AG09309 (cell line): Measurements from ENCODE around the gene MLEC.

Source experiments
- DNase-seq: peaks from one replicate; pipeline ENCODE4 v3.0.0-alpha.2; 2010; ENCODE audit warnings: low read depth
- H3K4me3 ChIP-seq: 2 replicates; pipeline ENCODE4 v1.5.1; 2011; ENCODE audit warnings: mild to moderate bottlenecking, low read depth, low read length, moderate library complexity; ENCODE audit not compliant: control insufficient read depth
- CTCF ChIP-seq: IDR thresholded peaks from 2 replicates; pipeline ENCODE4 v1.5.1; 2011; ENCODE audit warnings: mild to moderate bottlenecking, low read depth, low read length, inconsistent platforms; ENCODE audit not compliant: insufficient read depth, control insufficient read depth; ENCODE audit errors: missing control alignments

The MLEC gene

GRCh38 chr12:120685522-120685921 lies 1.4 kb upstream of the MLEC start:
- TF ChIP-seq CTCF, result no peak
- no peak for DNase-seq
- H3K4me3 ChIP-seq, result no peak overlapping the region

- peak overlapping the region; percentile 81 for H3K4me3 ChIP-seq
- DNase-seq, result peak; percentile 81
- TF ChIP-seq CTCF, result no peak
Observed at GRCh38 chr12:120686151-120686689, 729 bp upstream of the MLEC start.

GRCh38 chr12:120687578-120688289 lies 785 bp downstream of the MLEC start:
- no peak for TF ChIP-seq CTCF
- no peak for DNase-seq
- peak overlapping the region; percentile 81 for H3K4me3 ChIP-seq

- peak overlapping the region; percentile 81 for H3K4me3 ChIP-seq
- no peak for DNase-seq
- no peak for TF ChIP-seq CTCF
Observed at GRCh38 chr12:120688527-120689071, 1.6 kb downstream of the MLEC start.

- DNase-seq, result no peak
- TF ChIP-seq CTCF, result no peak
- no peak overlapping the region; the same call in 1 of the 2 replicates for H3K4me3 ChIP-seq
Observed at GRCh38 chr12:120689397-120690082, 2.6 kb downstream of the MLEC start.

GRCh38 chr12:120690083-120690450 lies 3.1 kb downstream of the MLEC start:
- no peak for DNase-seq
- H3K4me3 ChIP-seq, result no peak overlapping the region
- TF ChIP-seq CTCF, result no peak
